Liver (tissue), 9 donors: ENCODE results near the gene SPPL2C. TPM values are rescaled to one million over a fixed set of nuclear protein-coding genes. Genes with fewer than 3 reads are reported as not detected.

Experiments used
- DNase-seq: peaks from one replicate; pipeline ENCODE4 v3.0.0-alpha.2; 2017; ENCODE audit warnings: low spot score
- H3K27ac ChIP-seq, 2 donors: one replicate each; pipeline ENCODE4 v1.7.0; 2013; ENCODE audit warnings: inconsistent platforms in 2 of 2, low read length in 2 of 2, control low read depth in 1 of 2, low read depth in 1 of 2, mild to moderate bottlenecking in 1 of 2
- H3K27me3 ChIP-seq, 4 donors: one replicate each; pipeline versions ENCODE4 v1.6.1 to v1.7.0; 2013; ENCODE audit warnings: low read length in 3 of 4, inconsistent platforms in 1 of 4, mild to moderate bottlenecking in 1 of 4, moderate library complexity in 1 of 4; ENCODE audit not compliant: control insufficient read depth in 4 of 4, insufficient read depth in 4 of 4
- H3K36me3 ChIP-seq, 4 donors: one replicate each; pipeline versions ENCODE4 v1.6.1 to v1.7.0; 2013; ENCODE audit warnings: low read length in 3 of 4, mild to moderate bottlenecking in 3 of 4, low read depth in 1 of 4, moderate library complexity in 1 of 4; ENCODE audit not compliant: control insufficient read depth in 4 of 4, insufficient read depth in 3 of 4
- H3K4me1 ChIP-seq, 4 donors: one replicate each; pipeline versions ENCODE4 v1.6.1 to v1.7.0; 2013; ENCODE audit warnings: low read length in 3 of 4, mild to moderate bottlenecking in 3 of 4, moderate library complexity in 1 of 4; ENCODE audit not compliant: control insufficient read depth in 4 of 4, insufficient read depth in 4 of 4
- H3K4me3 ChIP-seq, 3 donors: one replicate each; pipeline versions ENCODE4 v1.6.1 to v1.7.0; 2013; ENCODE audit warnings: low read length in 3 of 3, control low read depth in 1 of 3, low read depth in 1 of 3, mild to moderate bottlenecking in 1 of 3
- H3K9ac ChIP-seq, 2 donors: one replicate each; pipeline ENCODE4 v1.7.0; 2013; ENCODE audit warnings: low read length in 2 of 2, mild to moderate bottlenecking in 2 of 2, moderate library complexity in 2 of 2, control low read depth in 1 of 2, low read depth in 1 of 2
- H3K9me3 ChIP-seq, 4 donors: one replicate each; pipeline versions ENCODE4 v1.6.1 to v1.7.0; 2013; ENCODE audit warnings: low read length in 3 of 4; ENCODE audit not compliant: control insufficient read depth in 4 of 4
- ATF3 ChIP-seq: IDR thresholded peaks from 2 replicates; pipeline ENCODE4 v1.6.1; 2016; ENCODE audit warnings: antibody characterized with exemption
- CTCF ChIP-seq: fragments of 150-350 bp; IDR thresholded peaks from 2 replicates; pipeline ENCODE4 v1.5.1; 2017; ENCODE audit warnings: improper control_type of control experiment, low read depth, low read length; ENCODE audit not compliant: missing input control
- EGR1 ChIP-seq, 2 donors: IDR thresholded peaks; 2 replicates each; pipeline ENCODE4 v1.6.1; 2016 to 2018; ENCODE audit warnings: antibody characterized with exemption in 2 of 2, low read depth in 2 of 2
- FOXA1 ChIP-seq: IDR thresholded peaks from 2 replicates; pipeline ENCODE4 v1.6.1; 2016; ENCODE audit warnings: antibody characterized with exemption
- FOXA2 ChIP-seq: IDR thresholded peaks from 2 replicates; pipeline ENCODE4 v1.6.1; 2016; ENCODE audit warnings: antibody characterized with exemption
- GABPA ChIP-seq, 2 donors: IDR thresholded peaks in 1 of 2; conservative IDR thresholded peaks in 1 of 2; 2 replicates each; pipeline ENCODE4 v1.6.1; 2016; ENCODE audit warnings: antibody characterized with exemption in 2 of 2, mild to moderate bottlenecking in 1 of 2, moderate library complexity in 1 of 2
- HNF4G ChIP-seq: IDR thresholded peaks from 2 replicates; pipeline ENCODE4 v1.6.1; 2016; ENCODE audit warnings: antibody characterized with exemption
- JUND ChIP-seq, 2 donors: IDR thresholded peaks; 2 replicates each; pipeline ENCODE4 v1.6.1; 2016; ENCODE audit warnings: antibody characterized with exemption in 2 of 2
- MAX ChIP-seq: IDR thresholded peaks from 2 replicates; pipeline ENCODE4 v1.6.1; 2016; ENCODE audit warnings: antibody characterized with exemption
- NR2F2 ChIP-seq: IDR thresholded peaks from 2 replicates; pipeline ENCODE4 v1.6.1; 2016; ENCODE audit warnings: antibody characterized with exemption
- RAD21 ChIP-seq, 2 donors: IDR thresholded peaks; 2 replicates each; pipeline ENCODE4 v1.6.1; 2016; ENCODE audit warnings: antibody characterized with exemption in 2 of 2, mild to moderate bottlenecking in 2 of 2
- REST ChIP-seq: IDR thresholded peaks from 2 replicates; pipeline ENCODE4 v1.6.1; 2016; ENCODE audit warnings: antibody characterized with exemption, mild to moderate bottlenecking
- RXRA ChIP-seq, 2 donors: IDR thresholded peaks; 2 replicates each; pipeline ENCODE4 v1.6.1; 2017 to 2018; ENCODE audit warnings: antibody characterized with exemption in 2 of 2, mild to moderate bottlenecking in 1 of 2
- SP1 ChIP-seq: IDR thresholded peaks from 2 replicates; pipeline ENCODE4 v1.6.1; 2018; ENCODE audit warnings: antibody characterized with exemption, mild to moderate bottlenecking
- TAF1 ChIP-seq: conservative IDR thresholded peaks from 2 replicates; pipeline ENCODE4 v1.6.1; 2016; ENCODE audit warnings: antibody characterized with exemption, mild to moderate bottlenecking
- YY1 ChIP-seq: IDR thresholded peaks from 2 replicates; pipeline ENCODE4 v1.6.1; 2016; ENCODE audit warnings: antibody characterized with exemption, mild to moderate bottlenecking
- ZBTB33 ChIP-seq: IDR thresholded peaks from 2 replicates; pipeline ENCODE4 v1.6.1; 2016; ENCODE audit warnings: antibody characterized with exemption
- WGBS: extraction: QIAGEN DNeasy Blood & Tissue Kit; methylation state at CpG from one replicate; pipeline ENCODE4 v1.1.7; 2013; 5-methylcytosine and 5-hydroxymethylcytosine counted together
- polyA plus RNA-seq, 2 donors: library from polyadenylated mRNA; stranded (reverse) in 1 of 2; unstranded in 1 of 2; fragments of 200-250 nt in 1 of 2; fragments of >200 nt in 1 of 2; fragmentation: Nextera tagmentation in 1 of 2; extraction: Ambion mirVana in 1 of 2; gene quantifications; one replicate each; pipeline versions ENCODE4 v1.2.1 to v1.2.3, GENCODE V29; 2013 to 2015
- total RNA-seq, 2 donors: library from RNA; depleted of rRNA; stranded (reverse); fragments of >200 nt; gene quantifications; one replicate each; pipeline ENCODE4 v1.2.3, GENCODE V29; 2014
- donor health status: healthy.
- donor health status: healthy.
- donor health status: healthy.
- donor health status: healthy.
- donor health status: healthy.

The SPPL2C gene
- total and polyA plus RNA-seq, 4 donors = not detected

- no peak for TF ChIP-seq RAD21 (IDR thresholded peaks at IDR 0.05)
- no peak for TF ChIP-seq TAF1
- no peak for TF ChIP-seq ATF3
- no peak for TF ChIP-seq JUND (IDR thresholded peaks at IDR 0.05)
- TF ChIP-seq FOXA1 = no peak
- no peak for TF ChIP-seq SP1
- TF ChIP-seq NR2F2 = no peak
- no peak for TF ChIP-seq ZBTB33
- TF ChIP-seq HNF4G = no peak
- no peak for TF ChIP-seq FOXA2
- TF ChIP-seq RXRA (IDR thresholded peaks at IDR 0.05) = no peak
- no peak for TF ChIP-seq YY1
- no peak for TF ChIP-seq REST
- TF ChIP-seq CTCF = no peak
- TF ChIP-seq EGR1 (IDR thresholded peaks at IDR 0.05; ENCODE audit: low read depth in 2 of 2) = no peak
- no peak for TF ChIP-seq GABPA (IDR thresholded peaks at IDR 0.05 in 1 of 2, conservative IDR thresholded peaks at IDR 0.05 in 1 of 2)
- no peak for TF ChIP-seq MAX
- no peak for DNase-seq
- no peaks in the 10 kb centered on the region for H3K4me1 ChIP-seq
- H3K9me3 ChIP-seq = no peaks in the 10 kb centered on the region
- H3K27me3 ChIP-seq = no peaks in the 10 kb centered on the region
- H3K9ac ChIP-seq = no peak overlapping the region
- 92% methylated on average over 9 of the region's 9 CpGs for WGBS
- no peaks in the 10 kb centered on the region for H3K36me3 ChIP-seq
- H3K4me3 ChIP-seq = no peak overlapping the region
- H3K27ac ChIP-seq = no peak overlapping the region
These were observed 23.5 kb upstream of the SPPL2C start for GRCh38 chr17:45821147-45821546.

- no peak overlapping the region for H3K27ac ChIP-seq
- no peaks in the 10 kb centered on the region for H3K27me3 ChIP-seq
- DNase-seq = no peak
- no peaks in the 10 kb centered on the region for H3K4me1 ChIP-seq
- no peak overlapping the region for H3K4me3 ChIP-seq
- H3K9me3 ChIP-seq = no peaks in the 10 kb centered on the region
- WGBS = 82% methylated on average over 10 of the region's 10 CpGs
- H3K9ac ChIP-seq = no peak overlapping the region
- no peaks in the 10 kb centered on the region for H3K36me3 ChIP-seq
- TF ChIP-seq TAF1 (no peak), RXRA (IDR thresholded peaks at IDR 0.05) (no peak), MAX (no peak), FOXA1 (no peak), ZBTB33 (no peak), NR2F2 (no peak), CTCF (no peak)
These were observed 21.1 kb upstream of the SPPL2C start for GRCh38 chr17:45823598-45823997.
